PFSK-1 (cell line): ENCODE results near the gene CAB39.

Experiments
- POLR2AphosphoS5 ChIP-seq: IDR thresholded peaks from 2 replicates; pipeline ENCODE4 v1.6.1; 2012; ENCODE audit warnings: low read depth, mild to moderate bottlenecking, control low read depth, low read length, moderate library complexity
- REST ChIP-seq, 2 experiments: IDR thresholded peaks; 2 replicates each; pipeline versions ENCODE4 v1.6.1 to v1.8.0; 2011 to 2012; ENCODE audit warnings: low read depth in 2 of 2, low read length in 2 of 2, control low read depth in 1 of 2, inconsistent platforms in 1 of 2, mild to moderate bottlenecking in 1 of 2, moderate library complexity in 1 of 2; ENCODE audit not compliant: insufficient read depth in 1 of 2
- TAF1 ChIP-seq: IDR thresholded peaks from 2 replicates; pipeline ENCODE4 v1.6.1; 2012; ENCODE audit warnings: low read length, control low read depth, borderline replicate concordance; ENCODE audit not compliant: insufficient read depth

- TF ChIP-seq POLR2AphosphoS5 (no peak), REST (IDR thresholded peaks at IDR 0.05; ENCODE audit: insufficient read depth in 1 of 2, low read depth in 2 of 2, low read length in 2 of 2) (no peak), TAF1 (no peak)
Measured at GRCh38 chr2:230761704-230762103, 49.1 kb downstream of the CAB39 start.
